GM15510 (cell line): ENCODE results near the gene PAK2.

Experiments used
- POLR2A ChIP-seq: IDR thresholded peaks from 3 replicates; pipeline ENCODE4 v1.6.1; 2011; ENCODE audit warnings: borderline replicate concordance; ENCODE audit not compliant: insufficient read length; ENCODE audit errors: extremely low read depth

PAK2 gene

GRCh38 chr3:196721097-196721496, 18.6 kb upstream of the PAK2 start:
- TF ChIP-seq POLR2A: no peak

GRCh38 chr3:196726788-196727675, 12.6 kb upstream of the PAK2 start:
- no peak for TF ChIP-seq POLR2A

GRCh38 chr3:196735751-196736150, 3.9 kb upstream of the PAK2 start:
- TF ChIP-seq POLR2A: no peak

GRCh38 chr3:196736670-196737374, 2.8 kb upstream of the PAK2 start:
- no peak for TF ChIP-seq POLR2A

GRCh38 chr3:196737655-196738054, 2.0 kb upstream of the PAK2 start:
- no peak for TF ChIP-seq POLR2A

- TF ChIP-seq POLR2A: no peak
These were observed 1.0 kb downstream of the PAK2 start for GRCh38 chr3:196740481-196741248.

GRCh38 chr3:196741249-196741889, 1.7 kb downstream of the PAK2 start:
- TF ChIP-seq POLR2A: no peak

GRCh38 chr3:196749125-196749524, 9.5 kb downstream of the PAK2 start:
- TF ChIP-seq POLR2A: no peak

GRCh38 chr3:196753201-196753600, 13.5 kb downstream of the PAK2 start:
- no peak for TF ChIP-seq POLR2A

GRCh38 chr3:196754091-196754981, 14.7 kb downstream of the PAK2 start:
- no peak for TF ChIP-seq POLR2A

GRCh38 chr3:196756732-196757131, 17.1 kb downstream of the PAK2 start:
- TF ChIP-seq POLR2A: no peak

GRCh38 chr3:196757876-196758739, 18.5 kb downstream of the PAK2 start:
- TF ChIP-seq POLR2A: no peak

- no peak for TF ChIP-seq POLR2A
These were observed 23.5 kb downstream of the PAK2 start for GRCh38 chr3:196763179-196763578.

GRCh38 chr3:196765454-196765853, 25.8 kb downstream of the PAK2 start:
- no peak for TF ChIP-seq POLR2A

GRCh38 chr3:196771067-196771466, 31.4 kb downstream of the PAK2 start:
- TF ChIP-seq POLR2A: no peak
